Caki2 (cell line): ENCODE data around the gene CHRNA5. TPM values are rescaled to one million over a fixed set of nuclear protein-coding genes. Genes with fewer than 3 reads are reported as not detected.
A peak's percentile ranks its signal among the peaks of the same experiment; 100 is the strongest.
"Not testable (repeated sequence)": the region's sequence is repeated elsewhere in the genome, so short reads cannot be mapped to it uniquely, and the experiment has no call there.

Source experiments
- DNase-seq: peaks from one replicate; pipeline ENCODE4 v3.0.0-alpha.2; 2015; ENCODE audit warnings: low read depth
- in situ Hi-C: cut with HindIII; loops from 2 replicates; pipeline ENCODE4 v1.10.0; 2016; ENCODE audit warnings: low sequenced_read_pairs, low pct_unique_long_range_greater_than_20kb, mixed read lengths
- total RNA-seq: library from RNA; depleted of rRNA; stranded (reverse); fragments of >200 nt; shearing (Covaris generic); gene quantifications from 2 replicates; pipeline ENCODE4 v1.2.3, GENCODE V29; 2014; ENCODE audit warnings: low replicate concordance; rRNA removed

The CHRNA5 gene
- total RNA-seq: 9.0 and 44.5 TPM in 2 replicates

DNA sequence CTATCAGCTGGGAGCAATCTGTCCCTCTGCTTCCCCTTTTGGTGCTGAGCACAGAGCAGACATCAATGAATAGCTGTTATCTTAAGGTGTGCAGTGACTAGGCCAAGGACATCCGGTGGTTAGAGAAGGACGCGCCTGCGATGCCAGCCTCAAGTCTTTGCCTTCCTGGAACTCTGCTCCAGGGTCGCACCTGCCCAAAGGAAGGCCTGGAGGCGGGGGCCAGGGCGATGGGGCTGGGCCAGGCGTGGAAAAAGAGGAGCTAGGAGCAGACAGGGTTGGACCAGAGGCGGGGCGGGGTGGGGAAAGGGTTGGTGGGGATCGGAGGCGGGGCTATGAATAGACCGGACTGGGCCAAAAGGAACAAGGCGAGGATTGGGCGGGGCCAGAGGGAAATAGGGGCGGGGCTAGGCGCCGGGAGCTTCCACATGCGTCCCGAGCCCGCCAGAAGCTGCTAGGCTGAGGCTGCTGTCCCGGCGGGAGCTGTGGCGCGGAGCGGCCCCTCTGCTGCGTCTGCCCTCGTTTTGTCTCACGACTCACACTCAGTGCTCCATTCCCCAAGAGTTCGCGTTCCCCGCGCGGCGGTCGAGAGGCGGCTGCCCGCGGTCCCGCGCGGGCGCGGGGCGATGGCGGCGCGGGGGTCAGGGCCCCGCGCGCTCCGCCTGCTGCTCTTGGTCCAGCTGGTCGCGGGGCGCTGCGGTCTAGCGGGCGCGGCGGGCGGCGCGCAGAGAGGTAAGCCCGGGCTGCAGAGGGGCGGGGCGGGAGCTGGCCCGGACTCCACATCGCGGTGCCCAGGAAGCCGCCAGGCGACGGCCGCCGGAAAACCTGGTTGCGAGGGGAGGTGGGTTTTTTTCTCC lies at the start of gene CHRNA5:
TSS of gene CHRNA5 (plus strand) at position 424 of the 854 bp plus-strand sequence. CDS start at position 624, 200 bp downstream.
- in situ Hi-C loops: no loop called here
- peak; percentile 84 for DNase-seq

DNA sequence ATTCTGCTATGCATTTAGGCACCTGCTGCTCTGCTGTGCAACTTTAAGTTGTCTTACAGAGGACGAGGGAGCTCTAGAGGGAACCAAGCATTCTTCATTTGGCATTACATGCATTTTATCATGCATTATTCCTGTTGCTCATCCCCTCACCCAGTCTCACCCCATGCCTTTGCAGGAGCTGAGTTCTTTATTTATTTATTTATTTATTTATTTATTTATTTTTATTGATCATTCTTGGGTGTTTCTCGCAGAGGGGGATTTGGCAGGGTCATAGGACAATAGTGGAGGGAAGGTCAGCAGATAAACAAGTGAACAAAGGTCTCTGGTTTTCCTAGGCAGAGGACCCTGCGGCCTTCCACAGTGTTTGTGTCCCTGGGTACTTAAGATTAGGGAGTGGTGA lies 45.3 kb upstream of the CHRNA5 start:
- in situ Hi-C loops, DNase-seq: not testable (repeated sequence)

DNA sequence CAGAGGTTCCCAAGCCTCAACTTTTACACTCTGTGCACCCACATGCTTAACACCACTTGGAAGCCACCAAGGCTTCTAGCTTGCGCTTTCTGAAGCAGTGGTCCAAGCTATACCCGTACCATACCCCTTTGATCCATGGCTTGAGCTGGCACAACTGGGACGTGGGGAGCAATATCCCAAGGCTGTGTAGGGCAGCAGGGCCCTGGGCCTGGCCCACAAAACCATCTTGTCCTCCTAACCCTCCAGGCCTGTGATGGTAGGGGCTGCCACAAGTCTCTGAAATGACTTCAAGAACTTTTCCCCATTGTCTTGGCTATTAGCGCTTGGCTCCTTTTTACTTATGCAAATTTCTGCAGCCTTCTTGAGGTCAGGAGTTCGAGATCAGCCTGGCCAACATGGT lies 41.1 kb upstream of the CHRNA5 start:
- DNase-seq: no peak
- in situ Hi-C loops: no loop called here

DNA sequence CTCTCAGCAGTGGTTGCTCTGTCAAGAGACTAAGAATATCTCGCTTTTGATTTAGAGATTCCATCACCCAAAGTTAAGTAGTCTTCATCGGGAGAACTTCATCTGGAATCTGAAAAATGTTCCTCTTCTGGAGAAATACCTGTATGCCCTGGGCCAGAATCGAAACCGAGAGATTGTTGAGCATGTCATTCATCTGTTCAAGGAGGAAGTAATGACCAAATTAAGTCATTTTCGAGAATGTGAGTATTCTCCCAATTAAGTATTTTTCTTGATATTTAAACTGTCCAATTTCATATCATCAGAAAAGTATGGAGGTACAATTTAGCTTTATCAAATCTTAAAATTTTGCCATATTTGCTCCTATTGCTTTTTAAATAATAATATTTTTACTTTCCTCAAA lies 38.0 kb upstream of the CHRNA5 start:
- no peak for DNase-seq
- in situ Hi-C loops: no loop called here

DNA sequence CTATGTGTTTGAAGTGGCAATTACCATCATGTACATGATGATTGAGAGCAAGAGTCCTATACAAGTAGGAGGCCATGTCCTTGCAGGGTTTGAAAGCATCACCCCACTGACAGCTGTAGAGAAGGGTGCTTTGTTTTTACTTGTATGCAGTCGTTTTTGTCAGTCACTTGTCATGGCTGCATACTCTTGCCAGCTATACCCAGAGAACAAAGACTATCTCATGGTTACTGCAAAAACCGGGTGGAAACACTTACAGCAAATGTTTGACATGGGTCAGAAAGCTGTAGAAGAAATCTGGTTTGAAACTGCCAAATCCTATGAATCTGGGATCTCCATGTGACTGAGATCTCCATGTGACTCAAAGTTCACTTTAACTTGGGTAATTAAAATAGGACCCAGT lies 32.0 kb upstream of the CHRNA5 start:
- in situ Hi-C loops: no loop called here

DNA sequence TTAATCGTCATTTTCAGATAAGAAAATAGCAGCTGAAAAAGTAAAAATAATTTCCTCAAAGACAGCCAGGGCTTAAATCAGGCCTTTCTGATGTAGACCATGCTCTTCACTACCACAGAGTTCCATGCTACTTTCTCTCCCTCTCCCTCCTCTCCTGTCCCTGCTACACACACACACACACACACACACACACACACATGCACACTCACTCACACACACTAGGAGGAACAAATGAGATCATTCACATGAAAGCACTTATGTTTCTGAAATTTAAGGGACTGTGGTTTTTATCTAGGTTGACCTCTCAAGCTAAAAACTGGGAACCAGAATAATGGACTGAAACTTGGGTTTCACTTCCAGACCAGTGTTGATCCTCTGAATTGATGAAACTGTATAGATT lies 29.2 kb upstream of the CHRNA5 start:
- DNase-seq: no peak
- in situ Hi-C loops: no loop called here

More for the DNA sequence above, 32.0 kb upstream of the CHRNA5 start:
- no peak for DNase-seq

DNA sequence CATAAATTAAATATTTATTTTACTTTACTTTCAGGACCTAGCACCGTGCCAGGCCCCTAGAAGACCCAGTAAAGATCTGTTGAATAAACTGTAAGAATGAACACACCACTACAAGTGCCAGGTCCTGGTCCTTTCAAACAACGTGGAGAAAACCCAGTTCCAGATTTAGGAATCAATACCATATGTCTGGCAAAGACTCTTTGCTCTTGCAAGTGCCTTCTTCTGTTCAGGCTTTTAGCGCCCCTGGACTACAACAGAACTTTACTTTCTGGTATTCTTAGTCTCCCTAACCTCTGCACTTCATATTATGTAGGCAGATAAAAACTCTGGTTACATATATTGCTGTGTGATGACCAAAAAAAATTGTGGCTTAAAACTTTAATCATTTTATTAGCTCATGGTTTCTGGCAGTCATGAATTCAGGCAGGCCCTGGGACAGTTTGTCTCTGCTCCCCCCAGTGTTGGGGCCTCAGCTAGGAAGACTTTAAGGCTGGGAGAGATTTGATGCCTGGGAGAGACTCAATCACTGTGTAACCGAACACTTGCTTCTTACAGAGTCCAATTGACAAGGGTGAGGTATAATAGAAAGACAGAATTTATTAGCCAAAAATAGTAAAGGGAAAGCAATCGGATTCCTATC lies 27.9 kb upstream of the CHRNA5 start:
- DNase-seq: no peak
- in situ Hi-C loops: no loop called here

DNA sequence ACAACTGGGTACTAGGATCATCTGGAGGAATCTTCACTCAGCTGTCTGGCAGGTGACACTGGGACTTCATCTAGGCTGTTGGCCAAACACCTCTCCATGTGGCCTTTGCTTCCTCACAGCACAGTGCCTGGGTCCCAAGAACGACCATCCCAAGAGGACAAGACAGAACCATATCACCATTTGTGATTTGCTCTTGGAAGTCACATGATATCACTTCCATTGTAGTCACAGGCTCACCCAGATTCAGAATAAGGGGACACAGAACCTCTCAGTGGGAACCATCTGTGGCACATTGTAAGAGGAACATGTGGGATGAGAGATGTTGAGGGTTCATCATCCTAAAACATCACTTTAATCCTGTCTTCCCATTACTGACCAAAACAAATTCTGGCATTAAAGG lies 27.0 kb upstream of the CHRNA5 start:
- DNase-seq: no peak
- in situ Hi-C loops: no loop called here

DNA sequence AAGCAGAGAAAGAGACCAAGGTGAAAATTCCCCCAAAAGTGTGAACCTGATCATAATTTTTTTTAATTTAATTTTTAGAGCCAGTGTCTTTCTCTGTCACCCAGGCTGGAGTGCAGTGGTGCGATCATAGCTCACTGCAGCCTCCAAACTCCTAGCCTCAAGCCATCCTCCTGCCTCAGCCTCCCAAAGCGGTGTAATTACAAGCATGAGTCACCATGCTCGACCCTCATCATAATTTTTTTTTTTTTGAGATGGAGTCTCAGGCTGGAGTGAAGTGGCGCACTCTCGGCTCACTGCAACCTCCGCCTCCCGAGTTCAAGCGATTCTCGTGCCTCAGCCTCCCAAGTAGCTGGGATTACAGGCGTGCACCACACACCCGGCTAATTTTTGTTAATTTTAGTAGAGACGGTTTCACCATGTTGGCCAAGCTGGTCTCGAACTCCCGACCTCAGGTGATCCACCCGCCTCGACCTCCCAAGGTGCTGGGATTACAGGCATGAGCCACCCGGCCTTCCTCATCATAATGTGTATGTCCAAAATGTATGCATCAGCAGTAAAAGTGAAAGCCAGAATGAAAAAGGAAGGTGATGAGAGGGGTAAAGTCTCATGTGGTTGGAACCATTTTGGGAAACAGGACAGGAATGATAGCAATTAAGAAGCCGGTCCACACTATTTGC lies 25.7 kb upstream of the CHRNA5 start:
- DNase-seq, in situ Hi-C loops: not testable (repeated sequence)

DNA sequence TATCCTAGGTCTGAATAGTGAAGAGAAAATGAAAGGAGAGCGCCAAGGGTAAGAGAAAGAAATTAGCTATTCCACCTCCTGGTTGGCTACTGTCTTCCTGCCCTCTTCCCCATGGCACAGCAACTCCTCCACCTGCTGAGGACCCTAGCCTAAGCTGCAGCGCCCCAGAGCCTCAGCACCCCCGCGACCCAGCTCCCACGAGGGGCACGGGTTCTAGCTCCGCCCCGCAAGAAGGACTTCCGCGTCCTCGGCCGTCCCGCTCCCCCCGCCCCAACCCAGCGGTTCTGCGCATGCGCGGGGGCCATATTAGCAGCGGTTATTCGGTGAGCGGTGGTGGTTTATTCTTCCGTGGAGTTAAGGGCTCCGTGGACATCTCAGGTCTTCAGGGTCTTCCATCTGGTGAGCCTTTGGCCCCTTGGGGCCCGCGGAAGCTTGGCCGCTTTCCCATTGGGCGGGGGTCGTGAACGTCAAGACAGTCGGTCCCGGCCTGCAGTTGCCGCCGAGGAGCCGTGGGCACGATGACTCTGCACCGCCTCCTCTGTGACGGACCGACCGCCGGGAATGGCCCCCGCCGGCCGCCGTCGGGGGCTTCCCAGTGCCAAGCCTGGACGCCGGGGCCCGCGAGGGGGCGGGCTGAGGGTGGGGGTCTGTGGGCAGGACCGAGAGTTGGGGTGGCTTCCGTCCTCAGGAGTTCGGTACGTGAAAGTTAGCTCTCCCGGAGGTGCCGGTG lies 25.0 kb upstream of the CHRNA5 start, which contains the start of gene PSMA4:
TSS of gene PSMA4 (plus strand) at position 304 of the 730 bp plus-strand sequence. CDS start 1,484 bp downstream, outside the sequence.
- in situ Hi-C loops: no loop called here
- DNase-seq: peak; percentile 86

DNA sequence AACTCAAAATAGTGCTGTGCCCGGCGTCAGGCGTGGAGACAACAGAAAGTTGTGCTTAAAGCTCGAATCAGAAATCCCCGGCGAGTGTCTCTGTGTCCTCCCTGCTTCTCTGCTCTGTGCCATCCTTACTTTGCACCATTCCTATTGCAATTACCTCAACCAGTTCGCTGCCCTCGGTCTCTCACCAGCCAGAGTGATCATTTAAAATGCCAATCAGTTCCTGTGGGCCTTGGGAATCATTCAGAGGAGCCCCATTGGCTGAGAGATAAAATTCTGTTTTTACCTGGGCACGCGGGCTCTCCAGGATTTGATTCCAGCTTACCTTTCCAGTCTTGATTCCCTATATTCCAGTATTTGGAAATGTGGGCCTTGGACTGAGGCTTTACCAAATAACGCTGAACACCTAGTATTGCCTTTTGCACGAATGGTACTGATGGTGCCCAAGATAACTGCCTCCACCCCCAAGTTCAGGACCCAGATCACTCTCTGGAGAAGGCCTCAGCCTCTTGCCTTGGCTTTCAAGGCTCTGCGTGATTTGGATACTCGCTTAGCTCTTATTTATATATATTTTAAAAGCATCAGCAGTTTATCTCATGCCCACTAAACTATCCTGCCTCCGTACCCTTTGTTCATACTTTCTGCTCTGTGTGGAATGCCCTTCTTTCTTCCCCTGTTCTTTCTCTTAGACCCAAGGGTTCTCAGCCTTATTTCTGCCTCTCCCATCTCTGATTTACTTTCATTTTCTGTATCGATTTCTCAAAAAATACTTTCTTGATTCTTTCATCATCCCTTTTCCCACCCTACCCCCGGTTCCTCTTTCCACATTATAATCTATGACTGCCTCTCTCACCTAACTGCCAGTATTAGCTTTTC lies 24.2 kb upstream of the CHRNA5 start:
- in situ Hi-C loops: no loop called here
- DNase-seq: no peak

DNA sequence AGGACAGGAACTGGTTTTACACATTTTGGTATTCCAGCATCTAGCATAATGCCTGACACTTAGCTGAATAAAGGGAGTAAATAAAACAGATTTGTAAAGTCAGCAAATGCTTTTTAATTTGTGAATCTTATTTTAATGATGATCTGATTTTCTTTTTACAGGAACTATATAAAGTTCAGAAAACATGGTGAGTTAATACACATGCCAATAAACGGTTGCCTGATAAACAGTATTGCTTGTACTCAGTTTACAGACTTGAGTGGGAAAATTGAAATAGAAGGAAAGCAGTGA lies 23.6 kb upstream of the CHRNA5 start:
- in situ Hi-C loops: no loop called here
- DNase-seq: no peak

DNA sequence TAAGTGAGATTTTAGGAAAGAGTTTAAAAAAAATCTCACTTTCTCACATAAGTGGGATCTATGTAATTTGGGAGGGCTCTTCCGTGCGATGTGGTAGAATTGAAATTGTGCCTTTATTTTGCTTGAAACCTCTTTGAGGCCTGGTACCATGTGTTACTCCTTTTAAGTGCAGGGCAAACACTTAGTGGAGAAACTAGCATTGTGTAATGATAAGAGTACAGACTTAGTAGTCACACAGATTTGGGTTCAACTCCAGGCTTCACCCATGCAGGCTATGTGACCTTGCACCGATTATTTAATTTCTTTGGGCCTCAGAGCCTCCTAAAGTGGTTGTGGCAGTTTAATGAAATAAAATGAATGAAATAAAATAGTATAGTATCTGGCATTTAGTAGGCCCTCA lies 22.7 kb upstream of the CHRNA5 start:
- in situ Hi-C loops: no loop called here
- DNase-seq: no peak

DNA sequence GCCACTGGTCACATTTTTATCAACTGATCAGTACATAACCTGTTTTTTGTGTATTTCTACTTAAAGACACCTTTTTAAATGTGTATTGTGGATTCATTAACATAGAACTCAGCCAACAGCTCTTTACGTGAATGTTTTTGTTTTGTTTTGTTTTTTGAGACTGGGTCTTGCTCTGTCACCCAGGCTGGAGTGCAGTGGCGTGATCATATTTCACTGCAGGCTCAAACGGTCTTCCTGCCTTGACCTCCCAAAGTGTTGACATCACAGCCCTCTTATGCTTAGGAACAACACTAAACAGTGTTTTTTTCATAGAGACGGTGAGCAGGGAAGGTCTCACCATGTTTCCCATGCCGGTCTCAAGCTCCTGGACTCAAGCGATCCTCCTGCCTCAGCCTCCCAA lies 15.1 kb upstream of the CHRNA5 start:
- in situ Hi-C loops: no loop called here
- no peak for DNase-seq

DNA sequence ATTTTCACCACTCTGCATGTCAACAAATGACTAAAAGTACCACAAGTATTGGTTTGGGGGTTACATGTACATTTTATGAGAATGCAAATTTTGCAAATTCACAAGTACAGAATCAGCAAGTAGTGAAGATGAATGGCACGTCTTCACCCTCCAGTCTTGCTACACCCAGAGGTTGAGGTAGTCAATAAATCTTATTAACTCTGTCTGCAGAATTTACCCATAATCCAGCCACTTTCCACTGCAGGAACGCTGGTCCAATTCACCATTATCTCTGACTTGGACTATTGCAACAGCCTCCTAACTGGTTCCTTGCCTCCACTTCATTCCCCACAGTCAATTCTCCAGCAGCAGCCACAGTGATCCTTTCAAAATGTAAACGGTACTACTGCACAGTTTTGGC lies 14.5 kb upstream of the CHRNA5 start:
- DNase-seq: no peak
- in situ Hi-C loops: no loop called here

DNA sequence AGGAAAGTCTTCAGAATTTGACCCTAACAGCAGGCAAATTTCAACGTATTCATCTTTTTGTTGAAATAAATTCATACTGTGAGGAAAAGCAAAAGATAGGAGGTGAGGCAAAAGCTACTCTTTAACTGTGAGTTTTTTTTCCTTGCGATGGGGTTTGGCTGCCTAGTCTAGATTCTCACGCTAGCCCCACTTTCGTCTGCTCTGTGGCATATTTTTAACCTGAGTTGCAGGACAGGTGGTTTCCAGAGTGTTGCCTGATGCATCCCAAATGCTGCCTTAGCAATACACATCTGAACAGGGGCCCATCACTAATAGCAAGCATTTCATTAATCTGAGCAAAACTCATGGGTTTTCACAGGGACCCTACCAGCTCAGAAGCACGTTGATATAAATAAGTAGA lies 13.4 kb upstream of the CHRNA5 start:
- in situ Hi-C loops: no loop called here
- no peak for DNase-seq

DNA sequence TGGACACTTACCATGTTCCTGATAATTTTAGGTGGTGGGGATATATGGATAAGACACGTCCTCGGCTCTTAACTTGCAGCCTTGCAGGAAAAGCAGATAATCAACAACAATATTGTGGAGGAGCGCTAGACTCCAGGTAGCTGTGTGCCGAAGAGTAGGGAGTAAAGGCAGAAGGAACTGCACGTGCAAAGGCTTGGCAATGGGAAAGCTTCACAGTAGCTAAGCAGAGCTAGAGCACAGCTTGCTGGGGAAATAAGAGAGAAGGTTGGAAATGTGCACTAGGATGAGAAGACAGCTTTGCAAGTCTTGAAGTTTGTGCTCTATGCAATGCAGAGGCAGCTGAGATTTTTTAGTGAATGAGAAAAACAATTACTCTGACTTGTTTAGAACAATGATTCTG lies 12.7 kb upstream of the CHRNA5 start:
- no peak for DNase-seq
- in situ Hi-C loops: no loop called here

DNA sequence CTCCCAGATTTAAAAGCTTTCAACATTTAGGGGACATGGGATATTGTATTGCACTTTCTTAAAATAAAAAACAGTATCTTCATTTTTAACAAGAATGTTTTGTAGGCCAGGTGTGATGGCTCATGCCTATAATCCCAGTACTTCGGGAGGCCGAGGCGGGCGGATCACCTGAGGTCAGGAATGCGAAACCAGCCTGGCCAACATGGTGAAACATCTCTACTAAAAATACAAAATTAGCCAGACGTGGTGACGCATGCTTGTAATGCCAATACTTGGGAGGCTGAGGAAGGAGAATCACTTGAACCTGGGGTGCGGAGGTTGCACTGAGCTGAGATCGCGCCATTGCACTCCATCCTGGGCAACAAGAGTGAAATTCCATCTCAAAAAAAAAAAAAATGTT lies 5.1 kb upstream of the CHRNA5 start:
- DNase-seq, in situ Hi-C loops: not testable (repeated sequence)
